SU-DHL-6 (cell line): ENCODE measurements around the gene COQ2.

Experiments used
- EZH2phosphoT487 ChIP-seq: fragments of 200-600 bp; sonication (generic), shearing (Covaris generic); conservative IDR thresholded peaks from 2 replicates; pipeline ENCODE4 v1.6.1; 2018; ENCODE audit warnings: mild to moderate bottlenecking, antibody characterized with exemption, low read length, moderate library complexity, mixed read lengths
- TF ChIP-seq, protein P1 (sequence below): fragments of 200-600 bp; sonication (generic); IDR thresholded peaks from one replicate; pipeline ENCODE4 v1.5.1; 2017; ENCODE audit warnings: antibody characterized with exemption, mild to moderate bottlenecking, low read length, moderate library complexity; ENCODE audit not compliant: insufficient read depth, poor library complexity, severe bottlenecking

DNA sequence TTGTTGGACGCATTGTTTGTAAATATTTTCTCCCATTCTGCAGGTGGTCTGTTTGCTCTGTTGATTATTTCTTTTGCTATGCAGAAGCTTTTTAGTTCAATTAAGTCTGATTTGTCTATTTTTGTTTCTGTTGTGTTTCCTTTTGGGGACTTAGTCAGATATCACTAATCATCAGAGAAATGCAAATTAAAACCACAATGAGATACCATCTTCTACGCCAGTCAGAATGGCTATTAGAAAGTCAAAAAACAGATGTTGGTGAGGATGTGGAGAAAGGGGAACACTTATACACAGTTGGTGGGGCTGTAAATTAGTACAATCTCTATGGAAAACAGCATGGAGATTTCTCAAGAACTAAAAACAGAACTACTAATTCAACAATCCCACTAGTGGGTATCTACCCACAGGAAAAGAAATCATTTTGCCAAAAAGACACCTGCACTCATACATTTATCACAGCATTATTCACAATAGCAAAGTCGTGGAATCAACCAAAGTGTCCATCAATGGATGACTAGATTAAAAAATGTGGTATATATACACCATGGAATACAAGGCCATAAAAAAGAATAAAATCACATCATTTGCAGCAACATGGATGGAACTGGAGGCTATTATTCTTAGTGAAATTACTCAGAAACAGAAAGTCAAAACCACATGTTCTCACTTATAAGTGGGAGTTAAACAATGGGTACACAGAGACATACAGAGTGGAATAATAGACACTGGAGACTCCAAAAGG, 8.1 kb downstream of the COQ2 start:
- TF ChIP-seq, protein P1, sequence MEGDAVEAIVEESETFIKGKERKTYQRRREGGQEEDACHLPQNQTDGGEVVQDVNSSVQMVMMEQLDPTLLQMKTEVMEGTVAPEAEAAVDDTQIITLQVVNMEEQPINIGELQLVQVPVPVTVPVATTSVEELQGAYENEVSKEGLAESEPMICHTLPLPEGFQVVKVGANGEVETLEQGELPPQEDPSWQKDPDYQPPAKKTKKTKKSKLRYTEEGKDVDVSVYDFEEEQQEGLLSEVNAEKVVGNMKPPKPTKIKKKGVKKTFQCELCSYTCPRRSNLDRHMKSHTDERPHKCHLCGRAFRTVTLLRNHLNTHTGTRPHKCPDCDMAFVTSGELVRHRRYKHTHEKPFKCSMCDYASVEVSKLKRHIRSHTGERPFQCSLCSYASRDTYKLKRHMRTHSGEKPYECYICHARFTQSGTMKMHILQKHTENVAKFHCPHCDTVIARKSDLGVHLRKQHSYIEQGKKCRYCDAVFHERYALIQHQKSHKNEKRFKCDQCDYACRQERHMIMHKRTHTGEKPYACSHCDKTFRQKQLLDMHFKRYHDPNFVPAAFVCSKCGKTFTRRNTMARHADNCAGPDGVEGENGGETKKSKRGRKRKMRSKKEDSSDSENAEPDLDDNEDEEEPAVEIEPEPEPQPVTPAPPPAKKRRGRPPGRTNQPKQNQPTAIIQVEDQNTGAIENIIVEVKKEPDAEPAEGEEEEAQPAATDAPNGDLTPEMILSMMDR = no peak
- TF ChIP-seq EZH2phosphoT487 = no peak
